Stimulated activated CD4-positive, alpha-beta T cell treated with anti-CD3 and anti-CD28 coated beads, TNF-alpha, amount 100 ng/mL, for 24 hours (primary cell): ENCODE measurements around the gene TNRC18.
"Not testable (repeated sequence)": the region's sequence is repeated elsewhere in the genome, so short reads cannot be mapped to it uniquely, and the experiment has no call there.

Experiments
- DNase-seq, 3 experiments: peaks; one replicate each; pipeline ENCODE4 v3.0.0-alpha.2; 2020; ENCODE audit warnings: low read depth in 3 of 3

The TNRC18 gene

DNA sequence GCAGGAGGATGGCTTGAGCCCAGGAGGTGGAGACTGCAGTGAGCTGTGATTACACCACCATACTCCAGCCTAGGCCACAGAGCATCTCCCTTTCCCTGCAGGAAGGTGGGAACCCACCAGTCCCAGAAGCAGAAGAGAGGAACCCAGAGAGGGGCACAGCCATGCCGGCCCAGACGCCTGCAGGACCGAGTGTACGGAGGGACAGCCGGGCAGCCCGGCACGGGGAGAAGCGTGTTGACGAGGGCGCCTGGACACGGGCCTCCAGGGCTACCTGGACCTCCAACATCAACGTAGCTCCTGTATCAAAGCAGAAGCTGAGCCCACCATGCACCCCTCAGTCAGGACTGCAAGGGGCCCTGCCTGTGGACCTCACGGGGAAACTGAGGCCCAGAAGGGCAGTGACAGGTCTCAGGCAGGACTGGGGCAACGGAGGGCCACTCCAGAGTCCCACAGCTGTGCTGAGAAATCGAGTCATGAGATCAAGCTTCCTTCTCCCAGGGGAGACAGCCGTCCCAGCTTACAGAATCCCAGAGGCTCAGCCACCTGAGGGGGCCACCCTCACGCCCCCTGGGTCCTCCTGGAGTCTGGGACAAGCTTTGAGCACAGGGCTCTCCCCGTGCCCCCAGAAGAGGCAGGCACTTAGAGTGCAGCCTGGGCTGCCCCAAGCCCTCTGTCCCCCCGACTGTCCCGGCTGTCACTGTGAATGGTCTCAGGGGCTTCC lies 43.1 kb downstream of the TNRC18 start:
- no peak for DNase-seq

GRCh38 chr7:5379546-5379945 lies 44.1 kb downstream of the TNRC18 start:
- no peak for DNase-seq

DNA sequence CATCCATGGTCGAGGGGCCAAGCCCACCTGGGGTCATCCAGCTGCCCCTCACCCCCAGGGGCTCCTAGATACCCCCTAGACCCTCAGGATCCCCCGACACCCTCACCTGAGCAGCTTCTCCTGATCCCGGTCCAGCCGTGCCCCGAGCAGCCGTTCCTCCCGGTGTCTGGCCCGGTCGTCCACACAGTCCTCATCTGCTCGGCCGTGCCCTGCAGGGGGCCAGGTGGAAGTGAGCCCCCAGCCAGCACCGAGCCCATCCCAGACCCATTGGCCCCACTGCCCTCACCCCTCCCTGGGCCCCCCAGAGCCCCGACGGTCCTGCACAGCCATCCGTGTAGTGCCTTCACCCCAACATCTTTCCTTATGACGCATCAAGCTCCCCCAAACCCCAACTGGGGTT lies 45.8 kb downstream of the TNRC18 start:
- no peak for DNase-seq

- DNase-seq: no peak
Observed at GRCh38 chr7:5377279-5377678, 46.4 kb downstream of the TNRC18 start.

DNA sequence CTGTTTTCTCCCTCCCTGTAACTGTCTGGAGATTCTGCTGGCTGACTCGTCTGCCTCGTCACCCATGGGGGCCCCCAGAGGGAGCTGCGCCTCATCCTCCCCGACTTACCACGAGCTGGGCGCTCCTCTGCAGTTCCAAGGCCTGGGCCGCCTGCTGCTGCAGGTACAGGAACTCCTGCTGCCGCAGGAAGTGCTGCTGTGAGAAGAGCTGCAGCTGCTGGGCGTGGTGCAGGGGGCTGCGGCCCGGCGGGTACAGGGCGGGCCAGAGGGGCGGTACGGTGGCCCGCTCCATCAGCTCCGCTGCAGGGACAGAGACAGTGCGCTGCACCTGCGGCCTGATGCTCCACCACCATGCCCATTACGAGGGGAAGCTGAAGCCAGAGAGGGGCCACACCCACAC lies 47.7 kb downstream of the TNRC18 start:
- DNase-seq: no peak

DNA sequence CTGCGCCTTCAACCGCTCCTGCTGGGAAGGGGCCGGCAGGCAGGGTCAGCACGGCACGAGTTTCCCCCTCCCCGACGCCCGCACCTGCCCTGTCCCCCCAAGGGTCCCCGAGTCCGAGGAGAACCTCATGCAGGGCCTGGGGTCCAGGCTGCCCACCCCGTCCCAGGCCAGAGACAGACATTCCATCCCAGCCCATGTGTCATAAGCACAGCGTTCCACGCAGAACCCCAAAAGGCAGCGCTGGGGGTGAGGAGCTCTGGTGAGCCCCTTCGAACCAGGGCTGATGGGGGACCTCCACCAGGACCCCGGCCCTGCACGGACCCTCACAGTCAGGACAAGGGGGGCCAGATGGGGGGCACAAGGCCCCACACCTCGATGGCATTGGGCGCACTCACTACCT lies 49.2 kb downstream of the TNRC18 start:
- no peak for DNase-seq

DNA sequence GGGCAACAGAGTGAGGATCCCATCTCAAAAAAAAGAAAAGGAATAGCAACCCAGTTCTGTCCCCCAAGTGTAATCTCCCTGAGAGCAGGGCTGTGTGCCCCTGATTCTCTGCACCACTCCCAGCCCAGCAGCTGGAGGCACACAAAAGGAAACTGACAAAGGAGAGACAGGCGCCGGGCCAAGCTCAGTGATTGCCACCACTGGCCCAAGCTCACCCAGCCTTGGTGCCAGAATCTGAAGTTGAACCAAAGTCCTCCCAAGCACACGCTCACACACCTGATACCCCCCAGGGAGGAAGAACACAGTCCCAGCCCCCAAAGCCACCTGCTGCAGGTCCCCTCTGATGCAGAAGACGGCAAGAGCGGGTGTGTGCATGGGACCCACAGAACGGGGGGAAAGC lies 50.3 kb downstream of the TNRC18 start:
- no peak for DNase-seq

GRCh38 chr7:5370454-5371353 lies 52.9 kb downstream of the TNRC18 start:
- DNase-seq: no peak

DNA sequence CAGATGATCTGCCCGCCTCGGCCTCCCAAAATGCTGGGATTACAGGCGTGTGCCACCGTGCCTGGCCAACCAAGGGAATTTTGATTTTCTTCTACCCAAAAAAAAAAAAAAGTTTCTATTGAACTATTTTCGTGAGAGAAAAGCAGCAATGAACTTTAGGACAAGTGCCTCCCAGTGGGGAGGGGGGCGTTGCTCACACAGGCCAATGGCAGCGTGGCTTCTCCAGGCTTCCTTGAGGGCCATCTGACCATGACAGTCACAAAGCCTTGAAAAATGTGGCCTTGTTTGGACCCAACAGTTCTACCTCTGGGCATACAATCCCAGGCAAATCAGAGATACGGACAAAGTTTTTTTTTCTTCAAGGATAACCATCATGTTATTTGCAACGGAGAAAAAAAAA lies 56.0 kb downstream of the TNRC18 start:
- DNase-seq: no peak

GRCh38 chr7:5365976-5366625 lies 57.5 kb downstream of the TNRC18 start:
- DNase-seq: peak; percentile 29 to 46 (median 41)

- DNase-seq: peak in 1 of 3 experiments; percentile 9
Observed at GRCh38 chr7:5363729-5364128, 59.9 kb downstream of the TNRC18 start.

DNA sequence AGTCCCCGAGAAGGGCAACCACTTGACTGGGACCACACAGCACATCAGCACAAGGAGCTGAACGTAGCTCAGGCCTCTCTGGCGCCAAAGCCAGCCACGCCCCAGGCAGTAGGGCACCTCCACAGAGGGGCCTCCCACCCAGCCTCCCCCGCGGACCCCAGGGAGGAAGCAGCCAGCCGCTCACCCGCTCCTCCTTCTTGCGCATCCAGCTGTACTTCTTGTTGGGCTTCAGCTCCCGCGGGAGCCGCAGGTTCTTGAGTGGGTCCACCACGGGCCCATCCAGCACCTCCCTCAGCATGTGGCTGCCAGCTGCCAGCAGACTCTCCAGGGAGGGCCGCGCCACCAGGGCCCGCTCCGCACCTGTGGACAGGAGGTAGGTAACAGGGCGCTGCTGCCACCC lies 61.2 kb downstream of the TNRC18 start:
- no peak for DNase-seq

GRCh38 chr7:5361446-5362127 lies 62.0 kb downstream of the TNRC18 start:
- no peak for DNase-seq

DNA sequence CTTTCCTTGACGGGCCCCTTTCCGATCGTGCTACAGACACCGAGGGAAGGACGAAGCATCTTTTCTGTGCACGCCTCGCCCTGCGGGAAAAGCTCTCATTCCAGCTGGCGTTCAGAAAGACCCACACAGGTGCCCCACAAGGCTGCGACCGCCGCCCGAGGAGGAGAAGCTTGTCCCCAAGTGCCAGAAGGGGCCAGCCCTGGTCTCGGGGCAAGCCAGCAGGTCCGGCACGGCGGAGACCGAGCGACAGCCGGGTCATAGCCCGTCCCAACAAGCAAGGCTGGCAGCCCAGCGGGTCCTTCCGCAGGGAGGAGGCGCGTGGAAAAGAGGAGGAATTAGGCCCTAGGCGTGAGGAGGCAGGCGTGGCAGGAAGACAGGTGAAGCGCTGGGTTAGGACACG lies 62.7 kb downstream of the TNRC18 start:
- no peak for DNase-seq

GRCh38 chr7:5360451-5360850 lies 63.2 kb downstream of the TNRC18 start:
- DNase-seq: no peak

DNA sequence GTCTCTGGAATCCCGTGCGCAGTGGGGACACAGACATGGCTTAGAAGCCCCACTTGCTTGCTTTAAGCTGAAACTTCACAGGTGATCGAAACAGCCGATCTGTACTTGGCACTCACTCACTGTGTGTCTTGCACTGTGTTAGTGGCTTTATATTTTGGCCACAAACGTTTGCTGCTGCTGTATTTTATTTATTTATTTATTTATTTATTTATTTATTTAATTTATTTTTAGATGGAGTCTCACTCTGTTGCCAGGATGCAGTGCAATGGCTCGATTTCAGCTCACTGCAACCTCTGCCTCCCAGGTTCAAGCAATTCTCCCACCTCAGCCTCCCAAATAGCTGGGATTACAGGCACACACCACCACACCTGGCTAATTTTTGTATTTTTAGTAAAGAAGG lies 63.6 kb downstream of the TNRC18 start:
- not testable (repeated sequence) for DNase-seq

GRCh38 chr7:5359344-5359743 lies 64.3 kb downstream of the TNRC18 start:
- no peak for DNase-seq

DNA sequence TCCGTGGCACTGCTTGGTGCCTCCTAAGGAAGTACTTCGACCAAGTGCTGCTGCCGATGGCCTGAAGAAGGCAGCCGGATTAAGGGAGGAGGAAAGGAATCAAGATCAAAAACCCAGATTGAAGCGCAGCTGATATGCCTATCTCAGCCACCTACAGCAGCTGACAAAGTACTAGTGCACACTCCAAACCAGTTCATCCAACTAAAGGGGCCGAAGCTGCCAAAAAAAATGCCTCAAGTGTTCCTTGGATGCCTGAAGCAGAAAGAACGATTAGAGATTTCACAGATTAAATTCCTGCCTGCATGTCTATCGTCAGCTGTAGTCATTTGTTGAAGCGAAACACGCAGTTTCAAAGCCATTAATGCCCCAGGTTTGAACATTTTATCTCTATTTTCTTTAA lies 65.7 kb downstream of the TNRC18 start:
- DNase-seq: no peak

- DNase-seq: no peak
Observed at GRCh38 chr7:5356751-5357119, 66.9 kb downstream of the TNRC18 start.

GRCh38 chr7:5354460-5355232 lies 69.0 kb downstream of the TNRC18 start:
- no peak for DNase-seq

GRCh38 chr7:5352440-5353010 lies 71.1 kb downstream of the TNRC18 start:
- DNase-seq: no peak
